Measurements from ENCODE around the gene DENND1A. TPM values are rescaled to one million over a fixed set of nuclear protein-coding genes. Genes with fewer than 3 reads are reported as not detected.

DENND1A gene
- total RNA-seq, 1 donor from 2014 or later: 12.7 TPM

DNA sequence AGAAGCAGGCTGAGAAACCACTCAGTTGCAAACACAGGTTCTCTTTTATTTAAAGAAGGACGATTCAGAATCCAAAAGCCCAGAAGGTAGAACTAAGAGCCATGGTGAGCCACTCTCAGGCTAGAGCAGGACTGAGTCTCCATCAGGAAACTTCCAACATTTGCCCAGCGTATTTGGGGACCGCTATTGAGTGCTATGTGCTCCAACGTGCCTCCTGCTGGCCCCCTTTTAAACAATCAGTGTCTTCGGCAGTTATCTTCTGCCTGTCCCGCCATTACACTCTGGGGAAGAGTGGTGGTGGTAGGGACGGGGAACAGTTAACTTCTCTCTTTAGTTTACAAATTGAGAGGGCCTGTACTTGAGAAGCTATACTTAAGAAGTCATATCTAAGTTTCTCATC is 78.1 kb downstream of the DENND1A start:
- Histone ChIP-seq H3K9ac (ENCODE audit: low read length) (no peak overlapping the region), H3K27ac (ENCODE audit: low read depth, low read length) (no peak overlapping the region), H3K4me1 (ENCODE audit: insufficient read depth, low read length) (no peaks in the 10 kb centered on the region), H3K9me3 (ENCODE audit: insufficient read depth, low read depth, low read length) (no peaks in the 10 kb centered on the region), H4K20me1 (ENCODE audit: insufficient read depth, low read length) (no peaks in the 10 kb centered on the region), H3K4me3 (ENCODE audit: insufficient read depth, low read depth, low read length) (no peak overlapping the region), H2AFZ (ENCODE audit: low read depth, low read length) (no peak overlapping the region), H3K79me2 (ENCODE audit: insufficient read depth, low read length) (no peaks in the 10 kb centered on the region), H3K4me2 (ENCODE audit: low read length) (no peak overlapping the region), H3K36me3 (ENCODE audit: insufficient read depth, low read length) (no peaks in the 10 kb centered on the region), H3K27me3 (ENCODE audit: insufficient read depth, low read length) (no peaks in the 10 kb centered on the region)
- DNase-seq (ENCODE audit: low read depth): no peak
- TF ChIP-seq, protein P1, sequence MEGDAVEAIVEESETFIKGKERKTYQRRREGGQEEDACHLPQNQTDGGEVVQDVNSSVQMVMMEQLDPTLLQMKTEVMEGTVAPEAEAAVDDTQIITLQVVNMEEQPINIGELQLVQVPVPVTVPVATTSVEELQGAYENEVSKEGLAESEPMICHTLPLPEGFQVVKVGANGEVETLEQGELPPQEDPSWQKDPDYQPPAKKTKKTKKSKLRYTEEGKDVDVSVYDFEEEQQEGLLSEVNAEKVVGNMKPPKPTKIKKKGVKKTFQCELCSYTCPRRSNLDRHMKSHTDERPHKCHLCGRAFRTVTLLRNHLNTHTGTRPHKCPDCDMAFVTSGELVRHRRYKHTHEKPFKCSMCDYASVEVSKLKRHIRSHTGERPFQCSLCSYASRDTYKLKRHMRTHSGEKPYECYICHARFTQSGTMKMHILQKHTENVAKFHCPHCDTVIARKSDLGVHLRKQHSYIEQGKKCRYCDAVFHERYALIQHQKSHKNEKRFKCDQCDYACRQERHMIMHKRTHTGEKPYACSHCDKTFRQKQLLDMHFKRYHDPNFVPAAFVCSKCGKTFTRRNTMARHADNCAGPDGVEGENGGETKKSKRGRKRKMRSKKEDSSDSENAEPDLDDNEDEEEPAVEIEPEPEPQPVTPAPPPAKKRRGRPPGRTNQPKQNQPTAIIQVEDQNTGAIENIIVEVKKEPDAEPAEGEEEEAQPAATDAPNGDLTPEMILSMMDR (IDR thresholded peaks at IDR 0.05; ENCODE audit: insufficient read depth, low read depth, low read length): no peak
- TF ChIP-seq EZH2 (IDR thresholded peaks at IDR 0.05; ENCODE audit: insufficient read depth, low read length): no peak
- peaks cover 14% of the 10 kb centered on the region for H3K9me3 Mint-ChIP-seq (ENCODE audit: unreplicated experiment)
- FAIRE-seq: no peak
- no peaks in the 10 kb centered on the region for H3K4me1 Mint-ChIP-seq (ENCODE audit: low read depth, unreplicated experiment)
- peaks cover 10% of the 10 kb centered on the region for H3K36me3 Mint-ChIP-seq (ENCODE audit: low read depth, unreplicated experiment)
- H3K27ac Mint-ChIP-seq (ENCODE audit: unreplicated experiment): no peak overlapping the region
- H3K4me3 Mint-ChIP-seq (ENCODE audit: unreplicated experiment): no peak overlapping the region
- no peaks in the 10 kb centered on the region for H3K27me3 Mint-ChIP-seq (ENCODE audit: low read depth, unreplicated experiment)

GRCh38 chr9:123848447-123849085 is 81.4 kb downstream of the DENND1A start:
- Histone ChIP-seq H3K27me3 (ENCODE audit: insufficient read depth, low read length) (no peaks in the 10 kb centered on the region), H3K9ac (ENCODE audit: low read length) (no peak overlapping the region), H3K36me3 (ENCODE audit: insufficient read depth, low read length) (no peaks in the 10 kb centered on the region), H4K20me1 (ENCODE audit: insufficient read depth, low read length) (no peaks in the 10 kb centered on the region), H3K27ac (ENCODE audit: low read depth, low read length) (no peak overlapping the region), H3K4me1 (ENCODE audit: insufficient read depth, low read length) (no peaks in the 10 kb centered on the region), H2AFZ (ENCODE audit: low read depth, low read length) (no peak overlapping the region), H3K4me3 (ENCODE audit: insufficient read depth, low read depth, low read length) (no peak overlapping the region), H3K9me3 (ENCODE audit: insufficient read depth, low read depth, low read length) (no peaks in the 10 kb centered on the region), H3K4me2 (ENCODE audit: low read length) (no peak overlapping the region), H3K79me2 (ENCODE audit: insufficient read depth, low read length) (no peaks in the 10 kb centered on the region)
- H3K9me3 Mint-ChIP-seq (ENCODE audit: unreplicated experiment): peaks cover 21% of the 10 kb centered on the region
- H3K27ac Mint-ChIP-seq (ENCODE audit: unreplicated experiment): no peak overlapping the region
- H3K4me3 Mint-ChIP-seq (ENCODE audit: unreplicated experiment): no peak overlapping the region
- TF ChIP-seq, protein P1 (IDR thresholded peaks at IDR 0.05; ENCODE audit: insufficient read depth, low read depth, low read length): no peak
- no peak for TF ChIP-seq EZH2 (IDR thresholded peaks at IDR 0.05; ENCODE audit: insufficient read depth, low read length)
- DNase-seq (ENCODE audit: low read depth) (no peak), FAIRE-seq (no peak)
- H3K27me3 Mint-ChIP-seq (ENCODE audit: low read depth, unreplicated experiment): no peaks in the 10 kb centered on the region
- H3K4me1 Mint-ChIP-seq (ENCODE audit: low read depth, unreplicated experiment): no peaks in the 10 kb centered on the region
- H3K36me3 Mint-ChIP-seq (ENCODE audit: low read depth, unreplicated experiment): peaks cover 10% of the 10 kb centered on the region

GRCh38 chr9:123846966-123847365 is 83.0 kb downstream of the DENND1A start:
- no peaks in the 10 kb centered on the region for H3K4me1 ChIP-seq (ENCODE audit: insufficient read depth, low read length)

More at GRCh38 chr9:123846966-123847365, 83.0 kb downstream of the DENND1A start:
- no peak overlapping the region for H3K9ac ChIP-seq (ENCODE audit: low read length)
- no peaks in the 10 kb centered on the region for H3K9me3 ChIP-seq (ENCODE audit: insufficient read depth, low read depth, low read length)
- H3K4me2 ChIP-seq (ENCODE audit: low read length): no peak overlapping the region
- FAIRE-seq (no peak), DNase-seq (ENCODE audit: low read depth) (no peak)
- no peaks in the 10 kb centered on the region for H3K79me2 ChIP-seq (ENCODE audit: insufficient read depth, low read length)
- no peak overlapping the region for H3K27ac ChIP-seq (ENCODE audit: low read depth, low read length)
- peaks cover 23% of the 10 kb centered on the region for H3K9me3 Mint-ChIP-seq (ENCODE audit: unreplicated experiment)
- H4K20me1 ChIP-seq (ENCODE audit: insufficient read depth, low read length): no peaks in the 10 kb centered on the region
- no peak overlapping the region for H3K27ac Mint-ChIP-seq (ENCODE audit: unreplicated experiment)
- H3K27me3 Mint-ChIP-seq (ENCODE audit: low read depth, unreplicated experiment): no peaks in the 10 kb centered on the region
- no peak overlapping the region for H3K4me3 ChIP-seq (ENCODE audit: insufficient read depth, low read depth, low read length)
- H3K36me3 ChIP-seq (ENCODE audit: insufficient read depth, low read length): no peaks in the 10 kb centered on the region
- H3K27me3 ChIP-seq (ENCODE audit: insufficient read depth, low read length): no peaks in the 10 kb centered on the region
- H3K36me3 Mint-ChIP-seq (ENCODE audit: low read depth, unreplicated experiment): peaks cover 10% of the 10 kb centered on the region
- no peak overlapping the region for H3K4me3 Mint-ChIP-seq (ENCODE audit: unreplicated experiment)
- TF ChIP-seq, protein P1 (IDR thresholded peaks at IDR 0.05; ENCODE audit: insufficient read depth, low read depth, low read length): no peak
- TF ChIP-seq EZH2 (IDR thresholded peaks at IDR 0.05; ENCODE audit: insufficient read depth, low read length): no peak
- no peak overlapping the region for H2AFZ ChIP-seq (ENCODE audit: low read depth, low read length)
- H3K4me1 Mint-ChIP-seq (ENCODE audit: low read depth, unreplicated experiment): no peaks in the 10 kb centered on the region

Data from astrocyte (in vitro differentiated cells and primary cell).